ENCODE data around the gene TPRG1.

The TPRG1 gene

GRCh38 chr3:189202583-189202982, 30.8 kb downstream of the TPRG1 start:
- H3K9me3 ChIP-seq (ENCODE audit: control insufficient read depth, low read length): no peaks in the 10 kb centered on the region
- no peaks in the 10 kb centered on the region for H3K4me1 ChIP-seq
- no peak overlapping the region for H3K4me3 ChIP-seq (ENCODE audit: low read depth, low read length)
- no peak overlapping the region for H3K9ac ChIP-seq
- no peak overlapping the region for H2AFZ ChIP-seq
- no peaks in the 10 kb centered on the region for H3K79me2 ChIP-seq
- no peaks in the 10 kb centered on the region for H3K27me3 ChIP-seq (ENCODE audit: control insufficient read depth, insufficient read depth, low read length)
- no peak overlapping the region for H3K27ac ChIP-seq
- H3K36me3 ChIP-seq (ENCODE audit: control insufficient read depth, insufficient read depth, low read length): no peaks in the 10 kb centered on the region
- no peak overlapping the region for H3K4me2 ChIP-seq (ENCODE audit: low read length)
- TF ChIP-seq CTCF (IDR thresholded peaks at IDR 0.05): no peak

GRCh38 chr3:189204167-189204866, 32.5 kb downstream of the TPRG1 start:
- no peak for TF ChIP-seq CTCF (IDR thresholded peaks at IDR 0.05)

GRCh38 chr3:189204937-189205336, 33.2 kb downstream of the TPRG1 start:
- Histone ChIP-seq H3K27me3 (ENCODE audit: control insufficient read depth, insufficient read depth, low read length) (no peaks in the 10 kb centered on the region), H3K27ac (no peak overlapping the region), H3K4me3 (ENCODE audit: low read depth, low read length) (no peak overlapping the region), H2AFZ (no peak overlapping the region), H3K4me1 (no peaks in the 10 kb centered on the region), H3K9ac (no peak overlapping the region), H3K4me2 (ENCODE audit: low read length) (no peak overlapping the region), H3K36me3 (ENCODE audit: control insufficient read depth, insufficient read depth, low read length) (no peaks in the 10 kb centered on the region), H3K9me3 (ENCODE audit: control insufficient read depth, low read length) (no peaks in the 10 kb centered on the region), H3K79me2 (no peaks in the 10 kb centered on the region)
- TF ChIP-seq CTCF (IDR thresholded peaks at IDR 0.05): no peak

More at GRCh38 chr3:189204167-189204866, 32.5 kb downstream of the TPRG1 start:
- H3K36me3 ChIP-seq (ENCODE audit: control insufficient read depth, insufficient read depth, low read length): no peaks in the 10 kb centered on the region
- H3K9ac ChIP-seq: no peak overlapping the region
- H3K4me3 ChIP-seq (ENCODE audit: low read depth, low read length): no peak overlapping the region
- no peak overlapping the region for H3K27ac ChIP-seq
- no peaks in the 10 kb centered on the region for H3K27me3 ChIP-seq (ENCODE audit: control insufficient read depth, insufficient read depth, low read length)
- H3K79me2 ChIP-seq: no peaks in the 10 kb centered on the region
- H2AFZ ChIP-seq: no peak overlapping the region
- H3K9me3 ChIP-seq (ENCODE audit: control insufficient read depth, low read length): no peaks in the 10 kb centered on the region
- H3K4me2 ChIP-seq (ENCODE audit: low read length): no peak overlapping the region
- no peaks in the 10 kb centered on the region for H3K4me1 ChIP-seq

GRCh38 chr3:189210251-189210770, 38.5 kb downstream of the TPRG1 start:
- Histone ChIP-seq H2AFZ (no peak overlapping the region), H3K9ac (no peak overlapping the region), H3K9me3 (ENCODE audit: control insufficient read depth, low read length) (no peaks in the 10 kb centered on the region), H3K4me1 (no peaks in the 10 kb centered on the region), H3K79me2 (no peaks in the 10 kb centered on the region), H3K4me3 (ENCODE audit: low read depth, low read length) (no peak overlapping the region), H3K27me3 (ENCODE audit: control insufficient read depth, insufficient read depth, low read length) (no peaks in the 10 kb centered on the region), H3K4me2 (ENCODE audit: low read length) (no peak overlapping the region), H3K27ac (no peak overlapping the region), H3K36me3 (ENCODE audit: control insufficient read depth, insufficient read depth, low read length) (no peaks in the 10 kb centered on the region)
- TF ChIP-seq CTCF (IDR thresholded peaks at IDR 0.05): no peak

GRCh38 chr3:189212681-189213080, 40.9 kb downstream of the TPRG1 start:
- H3K9me3 ChIP-seq (ENCODE audit: control insufficient read depth, low read length): no peaks in the 10 kb centered on the region
- H3K4me2 ChIP-seq (ENCODE audit: low read length): no peak overlapping the region
- no peak overlapping the region for H3K9ac ChIP-seq
- H3K36me3 ChIP-seq (ENCODE audit: control insufficient read depth, insufficient read depth, low read length): no peaks in the 10 kb centered on the region
- H3K27ac ChIP-seq: no peak overlapping the region
- no peak overlapping the region for H2AFZ ChIP-seq
- no peaks in the 10 kb centered on the region for H3K4me1 ChIP-seq
- H3K79me2 ChIP-seq: no peaks in the 10 kb centered on the region
- no peaks in the 10 kb centered on the region for H3K27me3 ChIP-seq (ENCODE audit: control insufficient read depth, insufficient read depth, low read length)
- no peak for TF ChIP-seq CTCF (IDR thresholded peaks at IDR 0.05)
- no peak overlapping the region for H3K4me3 ChIP-seq (ENCODE audit: low read depth, low read length)

Data from parathyroid adenoma (tissue), 2 donors.